Stimulated activated naive CD4-positive, alpha-beta T cell (primary cell): ENCODE results near the gene WDR49.

Experiments
- DNase-seq, 6 experiments: peaks; one replicate each; lab custom pipeline; 2025; lab: John Stamatoyannopoulos, UW

The WDR49 gene

GRCh38 chr3:167653760-167654159 lies at the start of gene WDR49:
Gene WDR49, minus strand, starts transcription at chr3:167653942. Its CDS starts 517 bp downstream, at chr3:167653425.
- no peak for DNase-seq

- no peak for DNase-seq
These were observed 47.2 kb upstream of the WDR49 start for GRCh38 chr3:167700926-167701325.

GRCh38 chr3:167700046-167700445 lies 46.3 kb upstream of the WDR49 start:
- DNase-seq = no peak

DNA sequence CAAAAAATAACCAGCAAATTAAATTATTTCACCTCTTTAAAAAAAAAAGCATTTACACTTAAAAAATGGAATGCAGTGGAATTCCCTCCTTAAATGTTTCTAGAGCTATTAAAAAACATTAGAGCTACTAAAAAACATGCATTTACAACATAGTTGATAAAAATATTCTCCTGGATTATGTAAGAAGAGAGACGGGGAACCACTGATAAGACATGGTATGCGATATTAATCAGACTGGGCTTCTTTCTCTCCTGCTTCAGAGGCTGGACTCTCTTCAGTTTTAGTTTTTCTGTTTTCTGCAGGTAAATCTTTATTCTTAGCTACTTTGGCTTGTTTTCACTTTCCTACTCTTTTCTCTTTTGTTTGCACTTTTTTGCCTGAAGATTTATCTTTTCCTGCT lies 40.4 kb upstream of the WDR49 start:
- no peak for DNase-seq

DNA sequence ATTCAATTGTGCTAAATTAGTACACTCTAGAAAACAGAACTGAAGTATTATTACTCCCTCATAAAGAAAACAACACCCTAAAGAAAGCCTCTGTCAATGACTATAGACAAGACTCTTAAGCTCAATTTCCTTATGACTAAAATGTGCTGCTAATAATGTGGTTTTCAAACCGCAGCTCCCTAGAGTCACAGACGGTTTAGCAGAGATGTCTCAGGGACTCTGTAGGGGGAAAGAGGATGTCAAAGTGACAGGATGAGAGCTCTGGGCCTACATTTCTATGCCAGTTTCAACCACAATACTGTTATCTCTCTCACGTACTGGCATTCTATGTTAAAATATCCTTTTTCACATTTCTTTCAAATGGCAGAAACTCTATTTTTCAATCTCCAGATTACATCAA lies 37.6 kb upstream of the WDR49 start:
- peak in 3 of 6 experiments; percentile 4 to 8 (median 5) for DNase-seq

GRCh38 chr3:167684388-167684993 lies 30.7 kb upstream of the WDR49 start:
- DNase-seq = peak in 5 of 6 experiments; percentile 4 to 64 (median 19)

DNA sequence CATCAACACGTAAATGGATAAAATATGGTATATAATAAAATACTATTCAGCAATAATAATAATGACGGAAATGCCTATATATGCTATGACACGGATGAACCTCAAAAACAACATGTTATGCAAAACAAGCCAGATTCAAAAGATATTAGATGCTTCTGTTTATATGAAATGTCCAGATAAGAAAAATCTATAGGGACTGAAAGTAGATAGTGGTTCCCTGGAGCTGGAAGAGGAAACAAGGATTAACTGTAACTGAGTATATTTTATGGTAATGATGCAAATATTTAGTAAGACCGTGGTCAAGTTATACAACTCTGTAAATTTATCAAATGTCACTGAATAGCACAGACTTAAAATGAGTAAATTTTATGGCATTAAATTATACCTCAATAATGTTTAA lies 25.8 kb upstream of the WDR49 start:
- no peak for DNase-seq

- DNase-seq = no peak
These were observed 22.1 kb upstream of the WDR49 start for GRCh38 chr3:167675848-167676247.

- DNase-seq = no peak
These were observed 19.5 kb upstream of the WDR49 start for GRCh38 chr3:167673221-167673620.

DNA sequence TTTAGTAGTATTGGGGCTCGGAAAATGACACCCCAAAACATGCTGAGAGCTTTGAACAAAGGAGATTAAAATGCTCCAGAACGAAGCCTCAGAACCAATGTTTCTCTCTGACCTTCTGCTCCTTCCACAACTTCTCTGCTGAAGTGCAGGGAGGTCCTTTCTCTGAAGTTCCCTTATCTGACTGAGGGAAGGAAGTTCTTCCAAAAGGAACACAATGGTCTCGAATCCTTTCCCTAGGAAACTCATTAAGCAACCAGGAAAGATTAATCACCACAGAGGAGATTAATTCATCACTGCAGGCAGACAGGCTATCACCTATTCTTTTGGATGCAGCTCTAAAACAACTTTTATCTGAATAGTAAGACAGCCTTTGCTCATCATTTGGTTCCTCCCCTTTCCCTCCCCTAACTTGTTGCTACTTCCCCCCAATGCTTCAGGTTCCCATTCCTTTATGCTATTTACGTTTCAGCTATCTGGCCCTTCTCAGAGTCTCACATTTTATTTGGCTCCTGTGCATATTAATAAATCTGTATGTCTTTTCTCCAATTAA lies 18.2 kb upstream of the WDR49 start:
- DNase-seq = no peak

GRCh38 chr3:167669699-167670098 lies 16.0 kb upstream of the WDR49 start:
- no peak for DNase-seq

DNA sequence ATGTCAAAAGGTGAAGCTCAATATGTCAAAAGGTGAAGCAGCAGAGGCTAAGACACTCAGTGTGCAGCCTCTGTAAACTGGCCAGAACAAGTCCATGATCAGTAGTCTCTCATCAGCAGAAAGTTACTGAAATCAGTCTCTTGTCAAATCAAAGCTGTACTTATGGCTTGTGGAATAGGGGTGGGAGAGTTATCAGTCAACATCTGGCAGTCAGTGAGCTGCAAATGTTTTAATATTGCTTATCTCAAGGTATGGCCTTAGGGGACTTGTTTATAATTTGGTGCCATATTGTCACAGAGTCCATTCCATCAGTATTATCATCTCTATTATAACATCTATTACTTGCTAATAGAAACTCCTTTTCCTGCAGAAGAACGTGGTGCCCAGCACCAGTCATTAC lies 14.9 kb upstream of the WDR49 start:
- no peak for DNase-seq

- no peak for DNase-seq
These were observed 12.8 kb upstream of the WDR49 start for GRCh38 chr3:167666563-167666962.

DNA sequence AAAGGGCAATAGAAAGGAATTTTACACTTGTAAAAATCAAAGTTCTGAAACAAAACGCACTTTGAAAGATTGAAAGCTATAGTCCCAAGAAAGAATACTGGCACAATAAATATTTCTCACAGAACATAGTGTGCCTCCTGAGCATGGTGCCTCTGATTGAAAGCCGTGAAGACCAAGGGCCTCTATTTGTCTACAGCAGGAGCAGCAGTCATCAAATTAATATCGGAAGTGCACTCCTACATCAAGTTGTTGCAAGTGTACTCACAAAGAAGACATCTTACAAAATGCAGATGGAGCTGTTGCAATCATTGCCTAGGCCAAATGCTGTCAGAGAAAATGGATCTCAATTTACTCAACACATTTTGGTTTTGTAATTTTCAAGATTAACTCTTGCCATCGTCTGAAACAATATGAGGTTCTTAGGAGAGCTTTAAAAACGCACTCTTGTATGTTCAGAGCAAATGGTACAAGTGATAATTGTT lies 9.2 kb upstream of the WDR49 start:
- no peak for DNase-seq

- DNase-seq = no peak
These were observed 4.0 kb upstream of the WDR49 start for GRCh38 chr3:167657684-167658225.

GRCh38 chr3:167656821-167657220 lies 3.1 kb upstream of the WDR49 start:
- no peak for DNase-seq

DNA sequence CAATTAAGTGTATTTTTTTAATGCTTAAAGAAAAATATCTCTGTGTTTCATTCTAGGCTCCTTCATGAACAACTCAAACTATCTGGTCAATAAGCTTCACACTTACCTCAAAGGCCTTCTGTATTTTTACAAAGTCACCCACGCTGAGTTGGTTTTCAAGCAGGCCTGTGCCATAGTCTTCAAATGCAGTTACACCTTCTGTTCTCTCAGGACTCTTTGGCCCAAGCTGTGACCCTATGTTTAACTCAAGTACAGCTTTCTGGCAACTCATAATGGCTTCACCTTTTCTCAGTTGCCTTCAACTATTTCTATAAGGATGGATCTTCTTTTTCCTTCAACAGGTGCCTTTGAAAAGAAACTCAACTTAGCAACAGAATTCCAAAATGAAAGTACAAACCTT lies 587 bp downstream of the WDR49 start:
- DNase-seq = no peak

GRCh38 chr3:167651826-167652225 lies 1.9 kb downstream of the WDR49 start:
- DNase-seq = no peak

GRCh38 chr3:167650459-167650858 lies 3.3 kb downstream of the WDR49 start:
- no peak for DNase-seq

- no peak for DNase-seq
These were observed 4.0 kb downstream of the WDR49 start for GRCh38 chr3:167649746-167650145.

DNA sequence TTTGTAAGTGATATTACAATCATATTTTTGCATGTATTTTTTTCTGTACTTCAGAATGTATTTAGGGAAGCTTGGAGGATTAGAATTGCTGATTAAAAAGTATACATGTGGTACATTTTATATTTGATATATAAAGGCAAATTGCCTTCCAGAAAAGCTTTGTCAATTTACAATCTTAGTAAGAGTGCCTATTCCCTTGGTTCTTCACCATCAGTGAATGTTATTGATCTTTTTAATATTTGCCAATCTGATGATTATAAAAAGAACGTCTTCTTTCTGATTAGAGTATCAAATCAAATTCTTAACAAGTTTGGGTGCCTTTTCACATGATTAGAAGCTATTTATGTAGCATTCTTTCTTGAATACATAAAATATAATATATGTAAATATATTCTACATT lies 9.1 kb downstream of the WDR49 start:
- no peak for DNase-seq

DNA sequence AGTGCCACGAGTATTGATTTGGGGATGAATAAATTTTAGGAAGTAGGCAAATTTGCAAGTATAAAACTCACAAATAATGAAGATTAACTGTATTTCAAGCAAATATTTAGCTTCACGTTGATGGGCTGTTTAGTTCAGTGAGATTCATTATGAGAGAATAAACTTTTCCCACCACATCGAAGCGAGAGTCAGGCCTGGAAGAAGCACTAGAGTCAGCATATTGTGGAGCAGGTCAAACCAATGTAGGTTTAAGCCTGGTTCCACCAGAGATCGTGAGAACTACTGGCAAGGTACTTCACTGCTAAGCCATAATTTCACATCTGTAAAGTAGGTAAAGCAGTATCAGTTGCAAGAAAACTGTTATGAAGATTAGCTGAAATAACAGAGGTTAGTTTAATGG lies 22.3 kb downstream of the WDR49 start:
- DNase-seq = no peak

DNA sequence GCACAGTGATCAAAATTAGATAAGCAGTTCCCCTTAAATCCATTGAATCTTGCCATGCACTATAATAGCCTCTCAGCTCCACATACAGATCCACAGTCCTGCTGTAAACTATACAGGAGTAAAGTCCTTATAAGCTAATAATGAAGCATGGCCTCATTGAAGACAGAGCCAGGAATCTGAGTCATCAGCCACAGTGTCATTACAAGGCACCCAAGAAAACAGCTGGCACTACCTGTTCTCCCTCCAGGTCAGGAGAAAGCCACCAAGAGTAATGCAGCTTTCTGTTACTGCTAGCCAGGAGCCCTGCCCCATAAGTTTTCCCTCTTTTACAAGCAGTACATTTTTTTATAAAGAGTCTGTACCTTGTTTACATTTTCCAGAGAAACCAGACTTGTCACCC lies 27.3 kb downstream of the WDR49 start:
- DNase-seq = no peak

DNA sequence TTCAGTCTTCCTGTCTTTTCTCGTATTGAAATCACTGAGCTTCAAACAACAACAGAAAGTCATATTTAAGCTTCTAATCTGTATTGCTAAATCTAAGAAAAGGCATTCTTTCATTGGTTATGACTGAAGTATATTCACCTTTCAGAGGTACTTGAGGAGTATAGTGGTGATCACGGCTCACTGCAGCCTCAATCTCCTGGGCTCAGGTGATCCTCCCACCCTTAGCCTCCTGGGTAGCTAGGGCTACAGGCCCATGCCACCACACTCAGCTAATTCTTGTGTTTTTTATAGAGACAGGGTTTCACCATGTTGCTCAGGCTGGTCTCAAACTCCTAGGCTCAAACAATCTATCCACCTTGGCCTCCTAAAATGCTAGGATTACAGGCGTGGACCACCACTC lies 38.7 kb downstream of the WDR49 start:
- no peak for DNase-seq
